T-cell (primary cell): ENCODE data around the gene CDK2AP2. TPM values are rescaled to one million over a fixed set of nuclear protein-coding genes. Genes with fewer than 3 reads are reported as not detected.
A peak's percentile ranks its signal among the peaks of the same experiment; 100 is the strongest.
"Not testable (repeated sequence)": the region's sequence is repeated elsewhere in the genome, so short reads cannot be mapped to it uniquely, and the experiment has no call there.

Experiments
- ATAC-seq, 4 experiments: fragments of 200-7000 bp in 3 of 4; fragments of 150-1000 bp in 1 of 4; cut with Tn5 transposase; replicated peaks in 1 of 4; 1 replicate in 3 of 4; 2 replicates in 1 of 4; pipeline ENCODE4 v1.10.0; 2021; ENCODE audit warnings: moderate library complexity in 3 of 4, mild to moderate bottlenecking in 2 of 4, moderate number of reproducible peaks in 1 of 4
- CTCF ChIA-PET, 2 donors: fragments of 300-600 bp; sonication (Branson Sonifier 250); formaldehyde crosslinking; loops; one replicate each; lab custom pipeline; 2022; ENCODE audit warnings: antibody characterized with exemption in 2 of 2; lab: Charles Lee
- POLR2A ChIA-PET, 2 donors: fragments of 300-600 bp; sonication (Branson Sonifier 250); formaldehyde crosslinking; loops; one replicate each; lab custom pipeline; 2022; ENCODE audit warnings: antibody characterized with exemption in 2 of 2; lab: Charles Lee
- DNase-seq, 35 experiments: peaks; one replicate each; pipeline versions ENCODE4 v3.0.0 to v3.0.0-alpha.2; 2013 to 2023
- H3K27ac ChIP-seq: one replicate; pipeline ENCODE4 v1.5.1; 2013; ENCODE audit warnings: low read length
- H3K27me3 ChIP-seq, 2 experiments: replicated peaks in 1 of 2; 1 replicate in 1 of 2; 2 replicates in 1 of 2; pipeline versions ENCODE4 v1.6.1 to v1.7.0; 2013; ENCODE audit warnings: low read length in 1 of 2, mixed read lengths in 1 of 2; ENCODE audit not compliant: control insufficient read depth in 2 of 2, insufficient read depth in 2 of 2; ENCODE audit errors: extremely low read depth in 1 of 2
- H3K36me3 ChIP-seq, 2 donors: 1 replicate in 1 of 2; 2 replicates in 1 of 2; pipeline versions ENCODE4 v1.6.1 to v1.7.0; 2013; ENCODE audit warnings: low read length in 1 of 2; ENCODE audit not compliant: control insufficient read depth in 2 of 2, insufficient read depth in 1 of 2; ENCODE audit errors: extremely low read depth in 1 of 2
- H3K4me1 ChIP-seq, 2 experiments: 1 replicate in 1 of 2; 2 replicates in 1 of 2; pipeline versions ENCODE4 v1.6.1 to v1.7.0; 2013; ENCODE audit warnings: low read length in 2 of 2, mixed read lengths in 1 of 2; ENCODE audit not compliant: insufficient read depth in 2 of 2, control insufficient read depth in 1 of 2; ENCODE audit errors: extremely low read depth in 1 of 2
- H3K4me3 ChIP-seq, 2 donors: 1 replicate in 1 of 2; 2 replicates in 1 of 2; pipeline versions ENCODE4 v1.5.1 to v1.7.0; 2013; ENCODE audit warnings: mild to moderate bottlenecking in 2 of 2, low read length in 1 of 2, moderate library complexity in 1 of 2; ENCODE audit not compliant: control insufficient read depth in 1 of 2; ENCODE audit errors: extremely low read depth in 1 of 2
- H3K9me3 ChIP-seq: 2 replicates; pipeline ENCODE4 v1.7.0; 2013
- H3K27ac Mint-ChIP-seq, 2 donors: one replicate each; pipeline ENCODE4 v1.8.0; 2020 to 2021; ENCODE audit warnings: mild to moderate bottlenecking in 2 of 2, mixed read lengths in 2 of 2
- H3K27me3 Mint-ChIP-seq, 2 donors: one replicate each; pipeline ENCODE4 v1.8.0; 2021 to 2022; ENCODE audit warnings: mixed read lengths in 2 of 2
- H3K36me3 Mint-ChIP-seq: one replicate; pipeline ENCODE4 v1.8.0; 2021; ENCODE audit warnings: mixed read lengths
- H3K4me1 Mint-ChIP-seq, 3 donors: one replicate each; pipeline ENCODE4 v1.8.0; 2020 to 2022; ENCODE audit warnings: mixed read lengths in 3 of 3, mild to moderate bottlenecking in 1 of 3
- H3K4me3 Mint-ChIP-seq, 3 donors: one replicate each; pipeline ENCODE4 v1.8.0; 2020 to 2022; ENCODE audit warnings: mild to moderate bottlenecking in 3 of 3, mixed read lengths in 3 of 3, moderate library complexity in 3 of 3
- H3K9me3 Mint-ChIP-seq, 3 donors: one replicate each; pipeline ENCODE4 v1.8.0; 2020 to 2022; ENCODE audit warnings: mixed read lengths in 3 of 3
- WGBS: methylation state at CpG from one replicate; pipeline ENCODE4 v1.1.5; 2013; ENCODE audit warnings: missing lambda C conversion rate; ENCODE audit not compliant: insufficient coverage; 5-methylcytosine and 5-hydroxymethylcytosine counted together
- total RNA-seq, 35 experiments: library from RNA in 6 of 35; stranded (reverse) in 6 of 35; fragments of 120-200 nt in 1 of 35; gene quantifications; one replicate each; pipeline versions ENCODE4 v1.2.1 to v1.2.4 and lab custom pipeline; 2013 to 2026

Gene CDK2AP2
- total RNA-seq, 5 donors from 2014 or later (not counting 1 experiment from before 2014, with no cell fraction given): 31.0 to 90.8 (median 79.9) TPM

DNA sequence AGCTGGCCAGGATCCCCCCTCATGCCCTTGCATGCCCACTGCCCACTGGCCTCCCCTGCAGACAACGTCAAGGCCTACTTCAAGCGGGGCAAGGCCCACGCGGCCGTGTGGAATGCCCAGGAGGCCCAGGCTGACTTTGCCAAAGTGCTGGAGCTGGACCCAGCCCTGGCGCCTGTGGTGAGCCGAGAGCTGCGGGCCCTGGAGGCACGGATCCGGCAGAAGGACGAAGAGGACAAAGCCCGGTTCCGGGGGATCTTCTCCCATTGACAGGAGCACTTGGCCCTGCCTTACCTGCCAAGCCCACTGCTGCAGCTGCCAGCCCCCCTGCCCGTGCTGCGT lies 17.3 kb downstream of the CDK2AP2 start:
- H3K4me1 Mint-ChIP-seq: peaks cover 32 to 39% (median 37%) of the 10 kb centered on the region in 3 donors
- Histone ChIP-seq H3K9me3 (no peaks in the 10 kb centered on the region), H3K4me3 (no peak overlapping the region), H3K36me3 (peaks cover 31 to 89% of the 10 kb centered on the region in 2 donors), H3K27ac (no peak overlapping the region), H3K4me1 (peaks cover 9 to 54% of the 10 kb centered on the region in 2 experiments), H3K27me3 (no peaks in the 10 kb centered on the region)
- H3K27me3 Mint-ChIP-seq: no peaks in the 10 kb centered on the region
- H3K9me3 Mint-ChIP-seq: no peaks in the 10 kb centered on the region
- 92% methylated on average over 13 of the region's 15 CpGs for WGBS
- no peak for ATAC-seq
- no peak for DNase-seq
- no peak overlapping the region for H3K4me3 Mint-ChIP-seq
- H3K27ac Mint-ChIP-seq: no peak overlapping the region
- peaks cover 18% of the 10 kb centered on the region for H3K36me3 Mint-ChIP-seq
- POLR2A ChIA-PET: no interaction called here
- CTCF ChIA-PET: no interaction called here

DNA sequence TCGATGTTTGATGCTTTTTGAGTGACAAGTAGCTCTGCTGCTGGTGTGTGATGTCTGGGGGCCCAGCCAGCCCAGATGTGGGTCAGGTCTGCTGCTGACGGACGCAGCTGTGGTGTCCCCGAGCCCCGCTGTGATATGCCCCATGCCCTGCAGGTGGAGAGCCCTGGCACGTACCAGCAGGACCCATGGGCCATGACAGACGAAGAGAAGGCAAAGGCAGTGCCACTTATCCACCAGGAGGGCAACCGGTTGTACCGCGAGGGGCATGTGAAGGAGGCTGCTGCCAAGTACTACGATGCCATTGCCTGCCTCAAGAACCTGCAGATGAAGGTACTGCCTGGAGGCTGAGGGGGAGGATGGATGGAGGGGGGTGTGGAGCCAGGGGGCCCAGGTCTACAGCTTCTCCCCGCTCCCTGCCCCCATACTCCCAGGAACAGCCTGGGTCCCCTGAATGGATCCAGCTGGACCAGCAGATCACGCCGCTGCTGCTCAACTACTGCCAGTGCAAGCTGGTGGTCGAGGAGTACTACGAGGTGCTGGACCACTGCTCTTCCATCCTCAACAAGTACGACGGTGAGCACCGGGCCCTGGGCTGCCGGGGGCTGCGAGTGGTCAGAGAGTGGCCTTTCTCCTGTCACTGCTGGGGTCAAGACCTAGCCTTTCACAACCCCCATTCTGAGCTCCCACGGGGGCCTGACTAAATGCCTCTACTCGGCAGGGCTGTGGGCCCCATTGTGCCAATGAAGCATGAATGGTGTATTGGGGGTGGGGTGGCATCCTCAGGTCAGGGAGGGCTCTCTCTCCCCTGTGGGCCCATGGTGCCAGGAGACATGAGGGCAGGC lies 17.9 kb downstream of the CDK2AP2 start:
- DNase-seq (no peak), ATAC-seq (no peak)
- ChIA-PET CTCF (interaction anchor here in 1 of 2 donors (0.6 kb wide), 1 partner anchor 116 kb away, joined by 4 read pairs; no protein-coding TSS in a partner anchor), POLR2A (no interaction called here)
- H3K27me3 ChIP-seq: no peaks in the 10 kb centered on the region
- Mint-ChIP-seq H3K4me1 (peaks cover 37 to 43% (median 39%) of the 10 kb centered on the region in 3 donors), H3K27ac (peak overlapping the region; percentile 76 to 80), H3K27me3 (no peaks in the 10 kb centered on the region), H3K36me3 (peaks cover 18% of the 10 kb centered on the region), H3K4me3 (no peak overlapping the region), H3K9me3 (no peaks in the 10 kb centered on the region)
- WGBS: 89% methylated on average over 19 of the region's 23 CpGs
- H3K36me3 ChIP-seq: peaks cover 27 to 84% of the 10 kb centered on the region in 2 donors
- H3K9me3 ChIP-seq: no peaks in the 10 kb centered on the region
- H3K4me1 ChIP-seq: peaks cover 10 to 57% of the 10 kb centered on the region in 2 experiments
- H3K4me3 ChIP-seq: no peak overlapping the region
- no peak overlapping the region for H3K27ac ChIP-seq

DNA sequence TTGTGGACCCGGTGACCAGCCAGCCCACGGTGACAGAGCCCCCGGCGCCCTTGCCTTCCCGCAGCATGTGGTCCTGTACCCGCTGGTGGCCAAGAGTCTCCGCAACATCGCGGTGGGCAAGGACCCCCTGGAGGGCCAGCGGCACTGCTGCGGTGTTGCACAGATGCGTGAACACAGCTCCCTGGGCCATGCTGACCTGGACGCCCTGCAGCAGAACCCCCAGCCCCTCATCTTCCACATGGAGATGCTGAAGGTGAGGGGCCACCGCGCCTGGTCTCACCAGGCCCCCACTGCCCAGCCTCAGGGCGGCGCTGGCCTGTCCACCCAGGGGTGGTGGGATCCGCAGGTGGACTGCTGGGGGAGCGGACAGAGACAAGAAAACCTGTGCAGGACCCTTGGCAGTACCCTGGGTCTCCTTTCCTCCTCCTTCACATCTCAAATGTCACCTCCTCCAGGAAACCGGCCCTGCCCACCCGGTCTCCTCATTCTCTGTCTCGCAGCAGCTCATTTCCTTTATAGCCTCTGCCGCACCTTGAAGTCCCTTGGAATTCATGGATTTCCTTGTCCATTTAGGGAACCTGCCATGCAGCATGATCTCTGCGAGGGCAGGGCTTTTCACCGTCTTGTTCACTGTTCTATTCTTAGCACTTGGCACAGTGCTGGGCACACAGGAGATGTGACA lies 18.6 kb downstream of the CDK2AP2 start:
- CTCF ChIA-PET: no interaction called here
- Mint-ChIP-seq H3K4me1 (peaks cover 44 to 51% (median 47%) of the 10 kb centered on the region in 3 donors), H3K27ac (peak overlapping the region; percentile 76 to 80), H3K27me3 (no peaks in the 10 kb centered on the region), H3K36me3 (peaks cover 18% of the 10 kb centered on the region), H3K4me3 (no peak overlapping the region), H3K9me3 (no peaks in the 10 kb centered on the region)
- DNase-seq: no peak
- Histone ChIP-seq H3K27me3 (no peaks in the 10 kb centered on the region), H3K4me3 (no peak overlapping the region), H3K9me3 (no peaks in the 10 kb centered on the region), H3K4me1 (peaks cover 17 to 65% of the 10 kb centered on the region in 2 experiments), H3K36me3 (peaks cover 23 to 77% of the 10 kb centered on the region in 2 donors), H3K27ac (peak overlapping the region; percentile 59)
- 92% methylated on average over 22 of the region's 25 CpGs for WGBS
- POLR2A ChIA-PET: interaction anchor here in 1 of 2 donors (0.5 kb wide), 1 partner anchor 148 kb away, joined by 5 read pairs; no protein-coding TSS in a partner anchor
- ATAC-seq: no peak

DNA sequence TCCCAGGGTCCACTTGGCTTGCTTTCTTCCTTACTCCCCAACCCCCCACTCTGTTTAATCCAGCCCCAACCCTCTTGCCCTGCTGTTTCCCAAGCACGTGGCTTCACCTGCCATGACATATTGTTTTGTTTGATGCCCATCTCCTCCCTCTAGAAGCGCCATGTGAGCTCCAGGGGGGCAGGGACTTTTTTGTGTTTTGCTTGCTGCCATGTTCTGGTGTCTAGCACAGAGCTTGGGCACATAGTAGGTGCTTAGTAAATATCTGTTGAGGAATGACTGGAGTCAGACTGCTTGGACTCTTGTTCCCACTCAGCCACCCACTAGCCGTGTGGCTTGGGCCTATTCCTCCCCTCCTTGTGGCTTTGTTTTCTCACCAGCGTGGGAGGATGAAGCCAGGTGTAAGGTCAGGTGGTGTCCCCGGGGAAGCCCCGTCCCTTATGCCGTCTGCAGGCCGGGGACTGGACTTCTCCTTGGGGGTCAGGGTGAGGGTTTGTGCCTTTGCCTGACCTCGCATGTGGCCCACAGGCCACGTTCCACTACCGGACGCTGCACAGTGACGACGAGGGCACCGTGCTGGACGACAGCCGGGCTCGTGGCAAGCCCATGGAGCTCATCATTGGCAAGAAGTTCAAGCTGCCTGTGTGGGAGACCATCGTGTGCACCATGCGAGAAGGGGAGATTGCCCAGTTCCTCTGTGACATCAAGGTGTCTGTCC lies 21.3 kb downstream of the CDK2AP2 start:
- CTCF ChIA-PET: interaction anchor here in 1 of 2 donors (0.6 kb wide), 1 partner anchor 35 kb away, joined by 3 read pairs; no protein-coding TSS in a partner anchor
- H3K36me3 Mint-ChIP-seq: peaks cover 18% of the 10 kb centered on the region

DNA sequence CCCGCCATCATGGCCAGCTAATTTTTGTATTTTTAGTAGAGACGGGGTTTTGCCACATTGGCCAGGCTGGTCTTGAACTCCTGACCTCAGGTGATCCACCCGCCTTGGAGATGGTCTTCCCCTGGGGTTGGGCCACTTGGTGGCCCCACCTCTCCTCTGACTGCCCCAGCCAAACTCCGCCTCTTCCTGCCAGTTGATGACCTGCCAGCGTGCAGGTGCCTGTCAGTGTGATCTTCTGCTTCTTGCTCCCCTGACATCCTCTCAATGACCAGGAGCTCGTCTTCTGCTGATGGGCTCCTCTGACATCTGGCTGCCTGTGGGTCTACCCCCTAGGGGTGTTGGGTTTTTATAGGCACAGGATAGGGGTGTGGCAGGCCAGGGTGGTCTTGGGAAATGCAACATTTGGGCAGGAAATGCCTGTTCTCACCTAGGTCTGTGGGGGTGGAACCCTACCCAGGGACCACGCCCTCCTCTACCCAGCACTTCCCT lies 22.0 kb downstream of the CDK2AP2 start:
- DNase-seq: peak in 10 of 35 experiments; percentile 20 to 58 (median 34)
- 5% methylated on average over 3 of the region's 7 CpGs for WGBS
- Histone ChIP-seq H3K27ac (peak overlapping the region; percentile 93), H3K4me1 (peaks cover 23 to 82% of the 10 kb centered on the region in 2 experiments), H3K36me3 (peaks cover 15 to 43% of the 10 kb centered on the region in 2 donors), H3K4me3 (peak overlapping the region; percentile 6 to 15)
- H3K9me3 Mint-ChIP-seq, H3K27me3 Mint-ChIP-seq, ATAC-seq, CTCF ChIA-PET, H3K9me3 ChIP-seq, H3K27me3 ChIP-seq: not testable (repeated sequence)
- POLR2A ChIA-PET: interaction anchor here in 1 of 2 donors (0.6 kb wide), 3 partner anchors 72 to 867 kb away, joined by 5 to 11 read pairs (median 9); no protein-coding TSS in a partner anchor
- H3K36me3 Mint-ChIP-seq: peaks cover 18% of the 10 kb centered on the region
- peak overlapping the region; percentile 70 to 86 (median 70) for H3K4me3 Mint-ChIP-seq
- peak overlapping the region; percentile 99 for H3K27ac Mint-ChIP-seq
- H3K4me1 Mint-ChIP-seq: peaks cover 65 to 69% (median 67%) of the 10 kb centered on the region in 3 donors

More for the DNA sequence above, 21.3 kb downstream of the CDK2AP2 start:
- Mint-ChIP-seq H3K27ac (peak overlapping the region; percentile 99), H3K4me3 (peak overlapping the region; percentile 70 to 86 (median 70)), H3K4me1 (peaks cover 65 to 69% (median 67%) of the 10 kb centered on the region in 3 donors), H3K9me3 (no peaks in the 10 kb centered on the region), H3K27me3 (no peaks in the 10 kb centered on the region)
- ATAC-seq (no peak), DNase-seq (peak in 1 of 35 experiments; percentile 51)
- H3K9me3 ChIP-seq: no peaks in the 10 kb centered on the region
- POLR2A ChIA-PET: interaction anchor here in 1 of 2 donors (0.6 kb wide), 1 partner anchor 20 kb away, joined by 7 read pairs; no protein-coding TSS in a partner anchor
- H3K36me3 ChIP-seq: peaks cover 19 to 50% of the 10 kb centered on the region in 2 donors
- no peaks in the 10 kb centered on the region for H3K27me3 ChIP-seq
- WGBS: 33% methylated on average over 16 of the region's 20 CpGs
- peak overlapping the region; percentile 93 for H3K27ac ChIP-seq
- peak overlapping the region in 1 of 2 donors; percentile 15 for H3K4me3 ChIP-seq
- peaks cover 23 to 80% of the 10 kb centered on the region in 2 experiments for H3K4me1 ChIP-seq
